Endothelial cell of umbilical vein (primary cell): ENCODE measurements around the gene NAPB.

Source experiments
- EZH2 ChIP-seq: IDR thresholded peaks from 2 replicates; pipeline ENCODE4 v1.6.1; 2012; ENCODE audit warnings: borderline replicate concordance, low read depth, mild to moderate bottlenecking, moderate library complexity, low read length, inconsistent platforms; ENCODE audit not compliant: severe bottlenecking
- POLR2A ChIP-seq: IDR thresholded peaks from 2 replicates; pipeline ENCODE4 v1.6.1; 2012; ENCODE audit warnings: low read depth, mild to moderate bottlenecking, control low read depth, low read length
- TF ChIP-seq, protein P1 (sequence below), 2 donors: IDR thresholded peaks; 1 replicate in 1 of 2; 2 replicates in 1 of 2; pipeline ENCODE4 v1.5.1; 2011; ENCODE audit warnings: low read length in 2 of 2, mild to moderate bottlenecking in 2 of 2, moderate library complexity in 2 of 2, control low read depth in 1 of 2, inconsistent platforms in 1 of 2, low read depth in 1 of 2; ENCODE audit not compliant: insufficient read depth in 1 of 2; ENCODE audit errors: extremely low read depth in 1 of 2

DNA sequence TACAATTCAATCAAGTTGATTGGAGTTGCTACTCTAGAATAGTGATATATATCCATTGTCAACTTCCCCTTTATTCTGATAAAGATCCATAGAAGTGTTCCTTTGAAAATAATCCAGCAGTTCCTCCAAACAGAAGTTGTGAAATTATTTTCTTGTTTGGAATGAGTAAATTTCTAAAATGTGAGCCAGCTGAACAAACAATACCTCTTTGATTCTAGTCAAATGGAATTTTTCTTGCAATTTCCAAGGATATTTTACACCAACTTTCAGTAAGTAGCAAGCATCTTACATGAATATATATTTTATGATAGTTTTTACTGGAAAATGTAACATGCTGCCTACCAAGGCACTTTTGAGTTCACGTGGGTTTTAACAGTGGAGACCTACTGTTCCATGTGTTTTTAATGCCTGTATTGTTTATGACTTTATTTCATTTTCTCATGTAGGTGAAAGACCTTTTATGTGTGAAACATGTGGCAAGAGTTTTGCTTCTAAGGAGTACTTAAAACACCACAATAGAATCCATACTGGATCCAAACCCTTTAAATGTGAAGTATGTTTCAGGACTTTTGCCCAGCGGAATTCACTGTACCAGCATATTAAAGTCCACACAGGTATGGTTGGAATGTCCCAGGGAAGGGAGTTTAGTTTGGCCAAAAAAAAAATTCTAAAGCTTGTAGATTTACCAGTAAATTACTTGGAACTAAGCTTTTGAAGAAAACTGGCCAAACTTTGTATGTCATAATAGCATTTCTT, 52.8 kb downstream of the NAPB start:
- TF ChIP-seq POLR2A (no peak), EZH2 (no peak)
- TF ChIP-seq, protein P1, sequence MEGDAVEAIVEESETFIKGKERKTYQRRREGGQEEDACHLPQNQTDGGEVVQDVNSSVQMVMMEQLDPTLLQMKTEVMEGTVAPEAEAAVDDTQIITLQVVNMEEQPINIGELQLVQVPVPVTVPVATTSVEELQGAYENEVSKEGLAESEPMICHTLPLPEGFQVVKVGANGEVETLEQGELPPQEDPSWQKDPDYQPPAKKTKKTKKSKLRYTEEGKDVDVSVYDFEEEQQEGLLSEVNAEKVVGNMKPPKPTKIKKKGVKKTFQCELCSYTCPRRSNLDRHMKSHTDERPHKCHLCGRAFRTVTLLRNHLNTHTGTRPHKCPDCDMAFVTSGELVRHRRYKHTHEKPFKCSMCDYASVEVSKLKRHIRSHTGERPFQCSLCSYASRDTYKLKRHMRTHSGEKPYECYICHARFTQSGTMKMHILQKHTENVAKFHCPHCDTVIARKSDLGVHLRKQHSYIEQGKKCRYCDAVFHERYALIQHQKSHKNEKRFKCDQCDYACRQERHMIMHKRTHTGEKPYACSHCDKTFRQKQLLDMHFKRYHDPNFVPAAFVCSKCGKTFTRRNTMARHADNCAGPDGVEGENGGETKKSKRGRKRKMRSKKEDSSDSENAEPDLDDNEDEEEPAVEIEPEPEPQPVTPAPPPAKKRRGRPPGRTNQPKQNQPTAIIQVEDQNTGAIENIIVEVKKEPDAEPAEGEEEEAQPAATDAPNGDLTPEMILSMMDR (IDR thresholded peaks at IDR 0.05; ENCODE audit: extremely low read depth in 1 of 2, insufficient read depth in 1 of 2, low read depth in 1 of 2, low read length in 2 of 2): no peak
